GM06990 (cell line): ENCODE results near the gene PLXNA4.

ENCODE experiments used
- DNase-seq: peaks from one replicate; pipeline ENCODE4 v3.0.0-alpha.2; 2011; ENCODE audit not compliant: insufficient read length; ENCODE audit errors: extremely low read depth
- H3K27me3 ChIP-seq: replicated peaks from 2 replicates; pipeline ENCODE4 v1.6.0; 2011; ENCODE audit warnings: low read length; ENCODE audit not compliant: control insufficient read depth, insufficient read depth
- H3K36me3 ChIP-seq: 2 replicates; pipeline ENCODE4 v1.5.1; 2011; ENCODE audit warnings: low read length; ENCODE audit not compliant: control insufficient read depth, insufficient read depth
- H3K4me3 ChIP-seq: replicated peaks from 2 replicates; pipeline ENCODE4 v1.5.1; 2011; ENCODE audit warnings: low read depth, mild to moderate bottlenecking, control low read depth, low read length
- CTCF ChIP-seq: IDR thresholded peaks from 2 replicates; pipeline ENCODE4 v1.5.1; 2011; ENCODE audit warnings: low read length, control low read depth, mild to moderate bottlenecking, inconsistent platforms; ENCODE audit not compliant: insufficient read depth, poor library complexity, severe bottlenecking

PLXNA4 gene

DNA sequence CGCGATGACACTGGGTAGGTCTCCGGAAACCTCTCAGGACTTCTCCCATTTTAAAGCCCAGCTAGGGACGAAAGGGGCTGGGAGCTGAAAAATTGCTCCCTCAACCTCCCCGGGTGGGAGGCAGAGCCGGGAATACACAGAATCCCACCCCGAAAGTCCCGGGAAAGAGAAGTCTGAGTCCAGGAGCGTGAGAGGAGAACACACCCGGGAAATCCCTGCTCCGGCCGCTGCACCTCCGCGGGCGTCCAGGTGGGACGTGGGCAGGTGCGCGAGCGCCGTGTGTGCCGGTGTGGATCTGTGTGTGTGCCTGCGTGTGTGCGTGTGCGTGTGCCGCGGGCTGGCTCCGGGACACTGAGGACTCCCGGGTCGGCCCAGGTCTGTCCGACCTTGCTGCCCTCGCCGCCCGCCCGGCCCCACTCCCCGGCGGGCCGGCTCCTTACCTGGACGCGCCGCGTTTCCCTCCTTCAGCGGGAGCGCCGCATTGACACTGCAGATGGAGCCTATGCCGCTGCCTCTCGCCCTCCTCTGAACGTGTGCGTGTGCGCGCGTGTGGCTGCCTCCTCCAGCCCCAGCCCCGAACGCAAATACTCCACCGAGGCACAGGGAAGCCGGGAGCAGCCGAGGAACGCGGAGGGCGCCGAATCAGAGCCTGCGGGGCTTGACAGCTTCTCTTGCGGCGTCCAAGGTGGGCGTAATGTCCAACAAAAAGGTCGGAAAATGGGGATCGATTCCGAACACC, at the start of gene PLXNA4:
Gene PLXNA4, minus strand, starts transcription at position 489 of the 739 bp plus-strand sequence. CDS start 67,777 bp downstream, outside the sequence.
- TF ChIP-seq CTCF, result no peak
- Histone ChIP-seq H3K4me3 (no peak within 1 kb of the TSS), H3K36me3 (no peaks in the 10 kb centered on the region), H3K27me3 (peaks cover 4% of the 10 kb centered on the region)
- no peak for DNase-seq

DNA sequence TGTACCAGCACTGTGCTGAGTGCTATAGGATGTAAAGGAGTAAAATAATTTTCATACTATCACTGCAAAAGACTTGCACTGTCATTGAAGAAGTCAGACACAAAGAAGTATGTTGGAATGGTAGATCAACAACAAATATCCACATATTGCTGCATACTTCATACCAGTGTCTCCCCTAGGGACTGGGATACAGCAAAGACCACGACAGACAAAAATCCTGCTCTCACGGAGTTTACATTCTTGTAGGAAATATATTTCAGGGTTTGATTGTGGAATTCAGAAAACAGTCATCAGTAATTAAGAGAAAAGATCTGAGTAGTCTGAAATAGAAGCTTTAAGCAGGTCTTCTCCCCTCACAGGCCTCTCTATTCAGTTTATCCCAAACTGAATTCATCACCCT, 49.4 kb upstream of the PLXNA4 start:
- Histone ChIP-seq H3K27me3 (no peaks in the 10 kb centered on the region), H3K36me3 (no peaks in the 10 kb centered on the region), H3K4me3 (no peak overlapping the region)
- TF ChIP-seq CTCF, result no peak
- no peak for DNase-seq

DNA sequence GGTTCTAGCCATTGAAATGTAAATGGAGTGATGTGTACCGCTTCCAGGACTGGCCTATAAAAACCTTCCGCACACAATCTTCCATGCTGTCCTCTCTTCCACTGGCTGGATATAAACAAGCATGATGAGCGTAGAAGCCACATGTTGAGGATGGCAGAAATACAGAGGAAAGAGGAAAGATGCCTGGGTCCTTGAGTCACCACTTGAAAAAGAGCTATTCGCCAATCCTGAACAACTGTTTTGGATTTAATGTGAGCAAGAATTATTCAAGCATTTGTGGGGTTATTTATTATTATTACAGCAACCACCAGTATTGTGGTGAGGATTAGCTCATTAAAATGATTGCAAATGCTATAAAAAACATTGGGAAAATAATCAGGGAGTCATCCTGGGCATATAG, 45.8 kb upstream of the PLXNA4 start:
- Histone ChIP-seq H3K27me3 (no peaks in the 10 kb centered on the region), H3K4me3 (no peak overlapping the region), H3K36me3 (no peaks in the 10 kb centered on the region)
- TF ChIP-seq CTCF, result no peak
- DNase-seq, result no peak

DNA sequence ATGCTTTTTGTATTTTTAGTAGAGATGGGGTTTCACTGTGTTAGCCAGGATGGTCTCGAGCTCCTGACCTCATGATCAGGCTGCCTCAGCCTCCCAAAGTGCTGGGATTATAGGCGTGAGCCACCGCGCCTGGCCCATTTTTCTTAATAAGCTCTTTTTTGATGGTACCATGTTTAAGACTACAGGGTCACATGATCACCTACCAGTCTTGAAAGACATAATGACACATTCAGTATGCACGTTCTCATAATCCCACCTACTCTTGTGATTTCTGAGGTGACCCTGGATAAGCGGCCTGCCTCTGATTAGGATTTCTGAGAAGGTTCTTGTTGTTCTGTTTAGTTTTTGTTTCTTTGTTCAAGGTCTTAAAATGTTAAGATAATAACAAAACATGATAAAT, 43.7 kb upstream of the PLXNA4 start:
- no peaks in the 10 kb centered on the region for H3K27me3 ChIP-seq
- no peak for TF ChIP-seq CTCF
- no peak overlapping the region for H3K4me3 ChIP-seq
- no peak for DNase-seq
- H3K36me3 ChIP-seq, result no peaks in the 10 kb centered on the region

DNA sequence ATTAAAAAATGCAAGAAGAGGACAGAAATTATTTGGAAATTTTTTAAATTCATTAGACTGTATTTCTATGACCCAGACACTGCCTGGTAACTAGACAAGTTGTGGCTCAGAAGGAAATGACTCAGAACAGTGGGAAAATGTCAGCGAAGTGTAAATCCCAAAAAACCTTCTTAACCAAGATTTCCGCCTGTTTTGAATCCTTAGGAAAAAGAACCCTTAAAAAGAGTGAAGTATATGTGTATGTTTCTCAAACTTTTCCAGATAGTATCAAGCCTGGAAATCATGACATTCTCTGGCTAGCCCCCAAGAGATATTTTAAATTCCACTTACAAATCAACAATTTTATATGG, 42.7 kb upstream of the PLXNA4 start:
- no peak overlapping the region for H3K4me3 ChIP-seq
- H3K27me3 ChIP-seq, result no peaks in the 10 kb centered on the region
- no peaks in the 10 kb centered on the region for H3K36me3 ChIP-seq
- no peak for DNase-seq
- TF ChIP-seq CTCF, result no peak
